ENCODE data around the gene SFXN3.

SFXN3 gene

DNA sequence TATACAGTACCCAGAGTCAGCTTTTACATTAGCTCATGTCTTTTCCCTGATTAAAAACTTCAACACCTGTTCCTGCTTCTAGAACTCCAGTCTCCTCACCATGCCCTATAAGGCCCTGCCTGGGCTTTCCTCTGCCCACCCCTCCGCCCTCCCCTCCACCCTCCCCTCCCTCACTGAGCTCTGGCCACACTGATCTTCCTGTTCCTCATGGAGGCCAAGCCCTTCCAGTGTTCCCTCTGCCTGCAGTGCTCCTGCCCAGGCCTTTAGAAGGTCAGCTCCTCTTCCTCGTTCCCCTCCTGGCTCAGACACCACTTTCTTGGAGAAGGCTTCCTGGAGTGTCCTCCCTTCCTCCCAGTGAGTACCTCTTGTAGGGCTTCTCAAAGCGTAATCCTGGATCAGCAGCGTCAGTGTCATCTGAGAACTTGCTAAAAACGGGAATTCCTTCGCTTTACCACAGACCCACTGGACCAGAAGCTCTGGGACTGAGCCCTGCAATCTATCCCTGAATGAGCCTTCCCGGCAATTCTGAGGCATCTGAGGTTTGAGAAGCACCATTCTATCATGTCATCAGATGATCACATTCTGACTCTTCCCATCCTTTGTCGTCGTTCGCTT, 3.8 kb upstream of the SFXN3 start:
- Histone ChIP-seq H4K8ac (ENCODE audit: low read depth, low read length) (no peak overlapping the region), H4K91ac (ENCODE audit: low read depth, low read length, poor library complexity) (no peak overlapping the region)
- DNase-seq (ENCODE audit: low spot score), result no peak

DNA sequence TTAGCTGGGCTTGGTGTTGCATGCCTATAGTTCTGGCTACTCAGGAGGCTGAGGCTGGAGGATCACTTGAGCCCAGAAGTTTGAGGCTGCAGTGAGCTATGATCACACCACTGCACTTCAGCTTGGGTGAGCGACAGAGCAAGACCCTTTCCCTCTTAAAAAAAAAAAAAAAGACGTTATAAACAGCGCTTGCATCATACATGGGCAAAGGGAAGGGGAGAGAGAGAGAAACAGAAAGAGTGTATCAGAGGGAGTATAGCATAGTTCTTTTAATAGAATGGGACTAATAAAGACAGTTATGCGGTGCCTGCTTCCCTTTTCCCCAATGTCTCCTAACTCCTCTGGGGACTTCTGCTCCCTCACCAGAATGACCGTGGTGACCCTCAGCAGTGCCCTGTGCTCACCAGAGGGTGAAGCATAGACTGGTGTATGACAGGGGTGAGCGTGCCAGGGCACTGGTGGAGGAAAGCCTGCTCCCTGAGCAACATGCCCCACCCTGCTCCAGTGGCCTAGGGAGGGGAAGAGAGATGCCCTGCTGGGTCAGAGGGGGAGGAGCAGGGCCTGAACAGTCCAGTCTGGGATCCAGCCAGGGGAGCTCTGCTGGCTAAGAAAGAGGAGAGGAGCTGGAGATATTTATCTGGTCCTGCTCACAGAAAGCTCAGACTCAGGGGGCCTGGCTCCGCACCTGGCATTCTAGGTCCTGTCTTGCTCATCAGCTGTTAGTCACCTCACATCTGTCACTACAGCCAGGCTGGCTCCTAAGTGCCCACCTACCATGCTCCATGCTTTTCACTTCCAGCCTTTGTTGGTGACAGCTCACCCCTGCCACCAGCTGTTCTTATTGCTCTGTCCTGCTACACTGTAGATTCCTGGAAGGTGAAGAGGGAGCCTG, 2.3 kb upstream of the SFXN3 start:
- no peak for DNase-seq (ENCODE audit: low spot score)
- H3K9ac ChIP-seq (ENCODE audit: low read depth, low read length, poor library complexity), result no peak overlapping the region
- no peak overlapping the region for H2AK5ac ChIP-seq (ENCODE audit: low read depth, low read length)
- no peak overlapping the region for H3K18ac ChIP-seq (ENCODE audit: low read length)
- H2AFZ ChIP-seq (ENCODE audit: low read length), result no peak overlapping the region
- peaks cover 32 to 35% of the 10 kb centered on the region in 2 donors for H3K4me1 ChIP-seq (ENCODE audit: control insufficient read depth in 2 of 2, insufficient read depth in 1 of 2, low read depth in 1 of 2, low read length in 2 of 2)
- H3K27ac ChIP-seq (replicated peaks; ENCODE audit: low read length), result no peak overlapping the region
- no peaks in the 10 kb centered on the region for H3K36me3 ChIP-seq (replicated peaks in 1 of 2; ENCODE audit: control insufficient read depth in 2 of 2, insufficient read depth in 2 of 2, low read length in 2 of 2)
- no peaks in the 10 kb centered on the region for H3K79me1 ChIP-seq (ENCODE audit: low read depth, low read length)
- H2BK12ac ChIP-seq (ENCODE audit: low read length), result no peak overlapping the region
- no peak overlapping the region for H2BK5ac ChIP-seq (ENCODE audit: low read length)
- H3K23ac ChIP-seq (ENCODE audit: low read depth, low read length, poor library complexity), result no peak overlapping the region
- peak overlapping the region in 1 of 2 donors; percentile 59 for H3K4me3 ChIP-seq (ENCODE audit: low read length in 2 of 2)
- no peak overlapping the region for H3K4ac ChIP-seq (ENCODE audit: low read length)
- H3K27me3 ChIP-seq (ENCODE audit: control insufficient read depth in 3 of 3, insufficient read depth in 3 of 3, low read depth in 1 of 3, low read length in 3 of 3), result peaks cover 11 to 67% (median 36%) of the 10 kb centered on the region in 3 experiments
- H4K91ac ChIP-seq (ENCODE audit: low read depth, low read length, poor library complexity), result no peak overlapping the region
- no peak overlapping the region for H3K14ac ChIP-seq (ENCODE audit: low read length)
- no peak overlapping the region for H2BK15ac ChIP-seq (ENCODE audit: low read length)
- WGBS, 2 donors (ENCODE audit: extremely low coverage in 2 of 2, insufficient read length in 2 of 2, insufficient replicate concordance in 1 of 2), result no CpG with 5 or more reads among the region's 7 CpGs
- H3K4me2 ChIP-seq (ENCODE audit: insufficient read depth, low read length, poor library complexity, severe bottlenecking), result no peak overlapping the region
- H4K8ac ChIP-seq (ENCODE audit: low read depth, low read length), result no peak overlapping the region
- H3K9me3 ChIP-seq (replicated peaks in 1 of 2; ENCODE audit: control insufficient read depth in 2 of 2, insufficient read depth in 1 of 2, low read depth in 1 of 2, low read length in 2 of 2), result no peaks in the 10 kb centered on the region
- H2BK120ac ChIP-seq (ENCODE audit: low read depth, low read length), result no peak overlapping the region

More for the DNA sequence above, 3.8 kb upstream of the SFXN3 start:
- H2AK5ac ChIP-seq (ENCODE audit: low read depth, low read length), result no peak overlapping the region
- no CpG with 5 or more reads among the region's 10 CpGs for WGBS, 2 donors (ENCODE audit: extremely low coverage in 2 of 2, insufficient read length in 2 of 2, insufficient replicate concordance in 1 of 2)
- H2BK120ac ChIP-seq (ENCODE audit: low read depth, low read length), result no peak overlapping the region
- H3K4me2 ChIP-seq (ENCODE audit: insufficient read depth, low read length, poor library complexity, severe bottlenecking), result no peak overlapping the region
- H3K4me3 ChIP-seq (ENCODE audit: low read length in 2 of 2), result no peak overlapping the region
- H3K79me1 ChIP-seq (ENCODE audit: low read depth, low read length), result no peaks in the 10 kb centered on the region
- H3K23ac ChIP-seq (ENCODE audit: low read depth, low read length, poor library complexity), result no peak overlapping the region
- H3K14ac ChIP-seq (ENCODE audit: low read length), result no peak overlapping the region
- no peak overlapping the region for H2BK15ac ChIP-seq (ENCODE audit: low read length)
- no peak overlapping the region for H3K18ac ChIP-seq (ENCODE audit: low read length)
- H2BK5ac ChIP-seq (ENCODE audit: low read length), result no peak overlapping the region
- H3K27ac ChIP-seq (replicated peaks; ENCODE audit: low read length), result no peak overlapping the region
- H3K9ac ChIP-seq (ENCODE audit: low read depth, low read length, poor library complexity), result no peak overlapping the region
- no peaks in the 10 kb centered on the region for H3K9me3 ChIP-seq (replicated peaks in 1 of 2; ENCODE audit: control insufficient read depth in 2 of 2, insufficient read depth in 1 of 2, low read depth in 1 of 2, low read length in 2 of 2)
- peaks cover 7 to 60% (median 25%) of the 10 kb centered on the region in 3 experiments for H3K27me3 ChIP-seq (ENCODE audit: control insufficient read depth in 3 of 3, insufficient read depth in 3 of 3, low read depth in 1 of 3, low read length in 3 of 3)
- H3K4ac ChIP-seq (ENCODE audit: low read length), result no peak overlapping the region
- no peak overlapping the region for H2BK12ac ChIP-seq (ENCODE audit: low read length)
- H3K36me3 ChIP-seq (replicated peaks in 1 of 2; ENCODE audit: control insufficient read depth in 2 of 2, insufficient read depth in 2 of 2, low read length in 2 of 2), result no peaks in the 10 kb centered on the region
- peaks cover 25 to 26% of the 10 kb centered on the region in 2 donors for H3K4me1 ChIP-seq (ENCODE audit: control insufficient read depth in 2 of 2, insufficient read depth in 1 of 2, low read depth in 1 of 2, low read length in 2 of 2)
- H2AFZ ChIP-seq (ENCODE audit: low read length), result no peak overlapping the region

DNA sequence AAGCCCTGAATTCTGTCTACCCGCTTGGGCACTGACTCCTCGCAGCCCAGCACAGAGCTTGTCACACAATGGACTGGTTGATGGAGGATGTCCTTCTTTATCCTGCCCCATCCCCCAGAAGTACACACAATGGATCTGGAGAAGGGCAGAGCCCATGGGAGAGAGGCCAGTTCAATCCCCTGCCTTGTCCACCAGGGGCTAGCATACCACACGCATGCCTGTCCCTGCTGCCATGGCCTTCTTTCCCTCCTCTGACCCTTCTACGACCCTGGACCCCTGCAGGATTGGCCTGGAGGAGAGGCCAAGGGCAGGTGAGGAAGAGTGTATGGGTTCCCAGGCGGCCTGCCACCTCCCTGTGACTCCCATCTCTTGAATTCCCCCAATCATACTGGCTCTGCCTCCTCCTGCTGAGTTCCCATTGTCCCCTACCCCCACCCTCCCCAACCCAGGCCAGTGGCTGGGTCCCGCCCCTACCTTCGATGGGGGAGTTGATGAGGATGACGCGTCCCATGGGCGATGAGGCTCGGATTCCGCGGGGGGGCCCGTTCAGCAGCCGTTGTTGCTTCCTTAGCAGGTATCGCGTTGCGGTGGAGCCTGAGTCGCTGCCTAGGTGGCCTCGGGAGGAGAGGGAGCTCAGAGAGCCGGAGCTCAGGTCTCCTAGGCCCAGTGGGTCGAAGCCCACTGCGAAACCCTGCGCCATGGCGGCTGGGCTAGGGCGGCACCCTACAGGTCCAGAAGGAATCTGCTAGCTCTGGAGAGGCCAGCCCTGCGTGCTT, 1.3 kb upstream of the SFXN3 start:
- Histone ChIP-seq H3K4me1 (ENCODE audit: control insufficient read depth in 2 of 2, insufficient read depth in 1 of 2, low read depth in 1 of 2, low read length in 2 of 2) (peaks cover 32 to 35% of the 10 kb centered on the region in 2 donors), H2AFZ (ENCODE audit: low read length) (peak overlapping the region; percentile 8), H4K91ac (ENCODE audit: low read depth, low read length, poor library complexity) (no peak overlapping the region), H3K4me3 (ENCODE audit: low read length in 2 of 2) (peak overlapping the region in 1 of 2 donors; percentile 5), H3K27ac (replicated peaks; ENCODE audit: low read length) (no peak overlapping the region), H3K18ac (ENCODE audit: low read length) (peak overlapping the region; percentile 15), H2BK120ac (ENCODE audit: low read depth, low read length) (no peak overlapping the region), H3K14ac (ENCODE audit: low read length) (no peak overlapping the region), H3K36me3 (replicated peaks in 1 of 2; ENCODE audit: control insufficient read depth in 2 of 2, insufficient read depth in 2 of 2, low read length in 2 of 2) (no peaks in the 10 kb centered on the region), H3K9me3 (replicated peaks in 1 of 2; ENCODE audit: control insufficient read depth in 2 of 2, insufficient read depth in 1 of 2, low read depth in 1 of 2, low read length in 2 of 2) (no peaks in the 10 kb centered on the region), H3K27me3 (ENCODE audit: control insufficient read depth in 3 of 3, insufficient read depth in 3 of 3, low read depth in 1 of 3, low read length in 3 of 3) (peaks cover 11 to 63% (median 42%) of the 10 kb centered on the region in 3 experiments), H2BK12ac (ENCODE audit: low read length) (no peak overlapping the region), H3K79me1 (ENCODE audit: low read depth, low read length) (no peaks in the 10 kb centered on the region), H3K4me2 (ENCODE audit: insufficient read depth, low read length, poor library complexity, severe bottlenecking) (no peak overlapping the region), H3K4ac (ENCODE audit: low read length) (no peak overlapping the region), H2AK5ac (ENCODE audit: low read depth, low read length) (peak overlapping the region; percentile 51), H2BK15ac (ENCODE audit: low read length) (no peak overlapping the region), H2BK5ac (ENCODE audit: low read length) (no peak overlapping the region), H3K23ac (ENCODE audit: low read depth, low read length, poor library complexity) (no peak overlapping the region), H4K8ac (ENCODE audit: low read depth, low read length) (no peak overlapping the region), H3K9ac (ENCODE audit: low read depth, low read length, poor library complexity) (no peak overlapping the region)
- no CpG with 5 or more reads among the region's 27 CpGs for WGBS, 2 donors (ENCODE audit: extremely low coverage in 2 of 2, insufficient read length in 2 of 2, insufficient replicate concordance in 1 of 2)
- no peak for DNase-seq (ENCODE audit: low spot score)

All from neuronal stem cell (in vitro differentiated cells).